ENCODE results near the gene IL32.

Gene IL32

DNA sequence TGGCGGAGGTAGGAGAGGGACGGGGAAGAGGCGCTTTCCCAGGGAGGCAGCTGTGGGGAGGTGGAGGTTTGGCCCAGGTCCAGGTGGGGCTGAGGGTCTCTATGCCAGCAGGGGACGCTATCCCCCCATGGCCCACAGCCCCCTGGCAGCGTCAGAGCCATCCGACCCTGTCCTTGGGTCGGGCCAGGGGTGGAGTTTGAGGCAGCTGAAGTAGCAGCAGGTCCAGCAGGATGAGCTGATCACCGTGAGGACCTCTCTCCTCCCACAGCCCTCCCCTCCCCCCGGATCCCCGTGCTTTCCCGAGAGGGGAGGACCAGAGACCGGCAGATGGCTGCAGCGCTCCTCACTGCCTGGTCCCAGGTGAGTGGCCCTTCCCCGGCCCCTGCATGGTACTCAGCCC, 50.1 kb downstream of the IL32 start:
- DNase-seq (ENCODE audit: low read depth, low spot score) = no peak

DNA sequence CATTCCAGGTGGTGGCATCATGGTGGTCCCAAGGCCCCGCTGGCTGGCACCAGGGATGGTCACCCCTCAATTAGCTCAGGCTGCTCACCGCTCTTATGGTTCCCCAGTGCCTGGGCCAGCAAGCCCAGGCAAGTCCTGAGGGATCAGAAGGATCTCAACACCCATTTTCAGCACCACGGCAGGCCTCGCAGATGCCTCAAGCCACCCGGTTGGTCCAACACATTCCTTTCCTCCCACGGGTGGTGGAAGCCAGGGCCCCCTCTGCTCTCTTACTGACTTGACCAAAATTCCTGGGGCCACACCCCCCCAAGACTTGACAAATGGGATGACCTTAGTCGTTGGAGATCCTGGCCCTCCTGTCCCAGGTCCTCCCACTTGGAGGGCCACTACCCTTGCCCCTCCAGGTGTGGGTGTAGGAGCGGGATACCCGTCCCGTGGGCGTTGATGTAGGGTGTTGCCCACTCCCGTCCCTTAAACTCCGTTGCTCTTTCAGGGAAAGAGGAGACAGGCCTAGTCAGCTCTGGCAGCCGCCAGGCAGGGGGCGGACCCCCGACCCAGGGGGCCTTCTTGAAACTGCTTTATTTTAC, 52.9 kb downstream of the IL32 start:
- DNase-seq (ENCODE audit: low read depth, low spot score) = no peak

- no peak for DNase-seq (ENCODE audit: low read depth, low spot score)
Measured at GRCh38 chr16:3118846-3119245, 53.4 kb downstream of the IL32 start.

Measured in activated naive CD8-positive, alpha-beta T cell treated with anti-CD3 and anti-CD28 coated beads, Interleukin-2, amount 50 U/mL, for 16 hours (primary cell).